GM12878 (cell line): ENCODE data around the gene KIF26A. TPM values are rescaled to one million over a fixed set of nuclear protein-coding genes. Genes with fewer than 3 reads are reported as not detected.

Experiments used
- ATAC-seq: fragments of 200-7000 bp; cut with Tn5 transposase; 3 replicates; pipeline ENCODE4 v1.9.1; 2020; ENCODE audit warnings: mild to moderate bottlenecking, moderate library complexity
- BruUV-seq: library from RNA; stranded (reverse); fragments of 400-500 nt; replicated peaks from 2 replicates; lab custom pipeline; 2021; lab: Mats Ljungman, UMichigan
- CTCF ChIA-PET: fragments of 300-600 bp; sonication (Branson Sonifier 250); formaldehyde crosslinking; extraction: SDS; loops from one replicate; lab custom pipeline; 2021; ENCODE audit warnings: inconsistent platforms; lab: Yijun Ruan, JAX
- POLR2A ChIA-PET: fragments of 350-600 bp; formaldehyde crosslinking; extraction: SDS; loops from one replicate; lab custom pipeline; 2021; ENCODE audit warnings: inconsistent platforms; lab: Charles Lee
- RAD21 ChIA-PET: fragments of 300-600 bp; sonication (Branson Sonifier 250); formaldehyde crosslinking; loops from one replicate; lab custom pipeline; 2023; ENCODE audit warnings: antibody characterized with exemption; ENCODE audit not compliant: unreplicated experiment; lab: Charles Lee
- SMC1A ChIA-PET: fragments of 300-600 bp; sonication (Branson Sonifier 250); formaldehyde crosslinking; loops from one replicate; lab custom pipeline; 2023; ENCODE audit not compliant: unreplicated experiment, uncharacterized antibody; lab: Charles Lee
- DNase-seq: peaks from one replicate; pipeline ENCODE4 v3.0.0-alpha.2; 2011; ENCODE audit warnings: low read depth, low spot score
- FAIRE-seq: peaks from 3 replicates; lab custom pipeline; 2011; peaks lifted over from hg19 to GRCh38; lab: Jason Lieb, UNC
- H2AFZ ChIP-seq: 2 replicates; pipeline ENCODE4 v1.6.0; 2011; ENCODE audit warnings: low read depth, low read length, control low read depth; ENCODE audit not compliant: control insufficient read depth
- H3K27ac ChIP-seq: 2 replicates; pipeline ENCODE4 v1.5.1; 2011; ENCODE audit warnings: control low read depth; ENCODE audit not compliant: control insufficient read depth, insufficient read depth
- H3K27me3 ChIP-seq, 2 experiments: replicated peaks in 1 of 2; 2 replicates each; pipeline versions ENCODE4 v1.6.0 to v1.6.1; 2011; ENCODE audit warnings: low read length in 1 of 2; ENCODE audit not compliant: control insufficient read depth in 2 of 2, insufficient read depth in 2 of 2
- H3K36me3 ChIP-seq, 2 experiments: 2 replicates each; pipeline ENCODE4 v1.5.1; 2011; ENCODE audit warnings: low read length in 1 of 2; ENCODE audit not compliant: control insufficient read depth in 2 of 2, insufficient read depth in 2 of 2
- H3K4me1 ChIP-seq: 2 replicates; pipeline ENCODE4 v1.6.1; 2011; ENCODE audit warnings: mild to moderate bottlenecking, low read length, moderate library complexity, mixed read lengths; ENCODE audit not compliant: control insufficient read depth, insufficient read depth
- H3K4me2 ChIP-seq: 2 replicates; pipeline ENCODE4 v1.6.0; 2011; ENCODE audit warnings: control low read depth; ENCODE audit not compliant: control insufficient read depth, insufficient read depth
- H3K4me3 ChIP-seq: fragments of 200-600 bp; sonication (generic); 2 replicates; pipeline ENCODE4 v1.5.1; 2016
- H3K79me2 ChIP-seq: 2 replicates; pipeline ENCODE4 v1.6.0; 2011; ENCODE audit warnings: low read length; ENCODE audit not compliant: control insufficient read depth, insufficient read depth
- H3K9ac ChIP-seq: 2 replicates; pipeline ENCODE4 v1.8.0; 2011; ENCODE audit warnings: low read length, control low read depth, mixed read lengths; ENCODE audit not compliant: control insufficient read depth, insufficient read depth
- H3K9me3 ChIP-seq: replicated peaks from 3 replicates; pipeline ENCODE4 v1.5.1; 2011; ENCODE audit warnings: mild to moderate bottlenecking, low read length; ENCODE audit not compliant: control insufficient read depth, insufficient read depth
- H4K20me1 ChIP-seq: 2 replicates; pipeline ENCODE4 v1.6.0; 2011; ENCODE audit not compliant: control insufficient read depth, insufficient read depth
- BACH1 ChIP-seq: fragments of 450-650 bp; IDR thresholded peaks from 2 replicates; pipeline ENCODE4 v1.6.1; 2017; ENCODE audit warnings: mild to moderate bottlenecking, borderline replicate concordance
- CBX5 ChIP-seq: sonication (generic); IDR thresholded peaks from 2 replicates; pipeline ENCODE4 v1.6.1; 2016; ENCODE audit warnings: low read depth, moderate library complexity, mild to moderate bottlenecking, inconsistent platforms
- NFYB ChIP-seq: IDR thresholded peaks from 2 replicates; pipeline ENCODE4 v1.6.1; 2011; ENCODE audit warnings: low read depth, mild to moderate bottlenecking, low read length, improper control_type of control experiment, moderate library complexity; ENCODE audit not compliant: insufficient read depth
- NKRF ChIP-seq: fragments of 450-650 bp; conservative IDR thresholded peaks from 2 replicates; pipeline ENCODE4 v1.6.1; 2017; ENCODE audit warnings: mild to moderate bottlenecking, moderate library complexity
- ZSCAN29 ChIP-seq: fragments of 450-650 bp; IDR thresholded peaks from 2 replicates; pipeline ENCODE4 v1.6.1; 2017; ENCODE audit warnings: mild to moderate bottlenecking, moderate library complexity
- WGBS: methylation state at CpG from one replicate; pipeline ENCODE4 v1.1.6; 2016; ENCODE audit warnings: low lambda C conversion rate; ENCODE audit not compliant: insufficient replicate concordance, insufficient coverage; ENCODE audit errors: missing lambda C conversion rate; 5-methylcytosine and 5-hydroxymethylcytosine counted together
- in situ Hi-C: fragments of 300-500 bp; cut with MboI; formaldehyde crosslinking; loops from 9 replicates; pipeline ENCODE4 v1.14.3; 2018; ENCODE audit warnings: mixed read lengths
- intact Hi-C: fragments of 100-400 bp; cut with micrococcal nuclease; formaldehyde crosslinking; loops from one replicate; pipeline ENCODE4 v1.14.2; 2022; ENCODE audit not compliant: unreplicated experiment
- polyA plus RNA-seq, 11 experiments: library from polyadenylated mRNA; depleted of rRNA in 4 of 11; unstranded in 6 of 11; stranded (reverse) in 5 of 11; fragments of >200 nt; fragmentation: Nextera tagmentation in 4 of 11; fragmentation: Illumina TruSeq in 1 of 11; extraction: Ambion mirVana in 4 of 11; extraction: Trizol in 1 of 11; gene quantifications; 1 replicate in 1 of 11; 2 replicates in 10 of 11; pipeline versions ENCODE4 v1.2.1 to v1.2.3, GENCODE V29; 2011 to 2016; ENCODE audit warnings: inconsistent platforms in 2 of 11, missing spikeins in 2 of 11, low read depth in 1 of 11
- total RNA-seq, 4 experiments: library from RNA; depleted of rRNA in 3 of 4; stranded (reverse); fragments of >200 nt in 3 of 4; fragmentation: Illumina TruSeq in 1 of 4; extraction: Trizol in 1 of 4; gene quantifications; 2 replicates each; pipeline versions ENCODE4 v1.2.1 to v1.2.3, GENCODE V29; 2013 to 2021

KIF26A gene
- total and polyA plus RNA-seq, 10 of the 15 experiments (the other 5 are each of a cell fraction or from before 2014, with no cell fraction given): 0.05 TPM; not detected in 9

- TF ChIP-seq CBX5: no peak
- TF ChIP-seq NFYB: no peak
- TF ChIP-seq NKRF: no peak
- no peak for TF ChIP-seq ZSCAN29
Measured at GRCh38 chr14:104172349-104172748, 34.0 kb downstream of the KIF26A start (continued).

GRCh38 chr14:104172880-104173279 lies 34.5 kb downstream of the KIF26A start:
- 81% methylated on average over 27 of the region's 27 CpGs for WGBS
- CTCF ChIA-PET: no interaction called here

More at GRCh38 chr14:104172880-104173279, 34.5 kb downstream of the KIF26A start:
- no peaks in the 10 kb centered on the region for H3K4me1 ChIP-seq
- H3K27me3 ChIP-seq: no peaks in the 10 kb centered on the region
- no peaks in the 10 kb centered on the region for H3K9me3 ChIP-seq
- no TSS peak for BruUV-seq
- no peaks in the 10 kb centered on the region for H3K79me2 ChIP-seq
- ChIA-PET SMC1A (no interaction called here), RAD21 (no interaction called here), POLR2A (no interaction called here)
- H3K4me2 ChIP-seq: no peak overlapping the region
- in situ Hi-C loops (no loop called here), intact Hi-C loops (no loop called here)
- ATAC-seq (no peak), FAIRE-seq (no peak), DNase-seq (no peak)
- no peak overlapping the region for H3K9ac ChIP-seq
- H3K27ac ChIP-seq: no peak overlapping the region
- H3K4me3 ChIP-seq: no peak overlapping the region
- no peak overlapping the region for H2AFZ ChIP-seq
- H3K36me3 ChIP-seq: no peaks in the 10 kb centered on the region
- no peaks in the 10 kb centered on the region for H4K20me1 ChIP-seq
- TF ChIP-seq BACH1: no peak
- TF ChIP-seq, all 136 proteins: peak for 0
